IPS-18c (cell line): ENCODE measurements around the gene SLC39A1.

ENCODE experiments used
- H3K4me3 ChIP-seq: 2 replicates; pipeline ENCODE4 v1.7.0; 2013; ENCODE audit warnings: low read depth, mild to moderate bottlenecking, low read length, moderate library complexity; ENCODE audit not compliant: insufficient read depth
- H3K9me3 ChIP-seq: one replicate; pipeline ENCODE4 v1.6.1; 2013; ENCODE audit warnings: mild to moderate bottlenecking, low read length, moderate library complexity; ENCODE audit not compliant: control insufficient read depth, insufficient read depth

Gene SLC39A1

GRCh38 chr1:153941826-153942725 lies 21.3 kb downstream of the SLC39A1 start:
- Histone ChIP-seq H3K4me3 (no peak overlapping the region), H3K9me3 (no peaks in the 10 kb centered on the region)

DNA sequence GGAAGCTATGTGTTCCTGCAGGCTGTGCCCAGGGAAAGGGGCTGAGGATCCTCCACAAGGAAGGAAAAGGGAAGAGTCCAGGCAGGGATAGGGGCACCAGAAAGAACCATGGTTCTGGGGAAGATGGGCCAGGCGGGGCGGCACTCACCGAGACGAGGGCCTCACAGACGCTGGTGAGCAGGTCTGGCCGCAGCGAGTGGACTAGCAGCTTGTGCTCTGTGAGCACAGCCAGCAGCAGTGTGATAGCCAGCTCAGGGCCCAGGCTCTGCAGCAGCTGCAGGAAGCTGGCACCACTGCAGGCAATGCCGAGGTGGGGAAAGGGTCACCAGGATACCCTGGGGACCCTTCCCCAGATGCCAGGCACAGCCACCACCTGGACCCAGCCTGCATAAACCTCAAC lies 22.6 kb downstream of the SLC39A1 start:
- Histone ChIP-seq H3K4me3 (no peak overlapping the region), H3K9me3 (no peaks in the 10 kb centered on the region)

GRCh38 chr1:153939476-153939875 lies 23.9 kb downstream of the SLC39A1 start:
- H3K4me3 ChIP-seq: no peak overlapping the region
- no peaks in the 10 kb centered on the region for H3K9me3 ChIP-seq

DNA sequence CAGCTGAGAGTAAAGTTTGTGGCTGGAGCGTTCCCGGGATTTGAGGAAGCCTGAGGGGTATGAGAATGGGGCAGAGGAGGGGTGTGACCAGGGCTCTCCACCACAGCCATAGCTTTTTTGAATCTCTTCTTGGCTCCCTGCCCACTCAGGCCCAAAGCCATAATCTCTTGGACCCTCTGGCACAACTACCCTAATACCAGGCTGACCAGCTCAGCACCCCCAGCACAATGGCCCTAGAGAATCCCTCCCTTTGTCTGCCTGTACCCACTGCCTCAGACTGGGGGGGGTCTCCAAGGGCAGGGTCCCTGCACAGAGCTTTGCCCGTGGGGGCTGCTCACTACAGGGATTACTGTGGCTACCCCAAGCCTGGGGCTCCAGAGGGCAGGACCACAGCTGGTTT lies 24.3 kb downstream of the SLC39A1 start:
- Histone ChIP-seq H3K9me3 (no peaks in the 10 kb centered on the region), H3K4me3 (no peak overlapping the region)

GRCh38 chr1:153937331-153937730 lies 26.0 kb downstream of the SLC39A1 start:
- no peak overlapping the region for H3K4me3 ChIP-seq
- no peaks in the 10 kb centered on the region for H3K9me3 ChIP-seq

GRCh38 chr1:153936011-153936802 lies 27.1 kb downstream of the SLC39A1 start:
- H3K4me3 ChIP-seq: no peak overlapping the region

DNA sequence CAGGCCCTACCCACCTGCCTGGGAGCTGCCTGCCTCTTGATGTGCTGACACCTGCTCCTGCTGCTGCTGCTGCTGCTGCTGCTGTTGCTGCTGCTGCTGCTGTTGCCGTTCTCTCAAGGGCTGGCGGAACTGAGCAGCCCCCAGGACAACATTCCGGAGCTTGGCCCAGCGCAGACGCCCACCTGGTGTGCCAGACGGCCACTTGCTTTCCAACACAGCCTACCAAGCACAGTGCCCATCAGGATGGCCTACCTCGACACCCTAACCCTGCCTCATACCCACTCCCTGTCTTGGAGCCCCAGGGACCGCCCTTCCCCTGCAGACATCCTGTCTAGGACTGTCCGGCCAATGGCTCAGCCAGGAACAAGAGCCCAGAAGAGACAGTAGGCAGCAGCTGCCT lies 28.6 kb downstream of the SLC39A1 start:
- Histone ChIP-seq H3K9me3 (no peaks in the 10 kb centered on the region), H3K4me3 (no peak overlapping the region)

More at GRCh38 chr1:153936011-153936802, 27.1 kb downstream of the SLC39A1 start:
- H3K9me3 ChIP-seq: no peaks in the 10 kb centered on the region

DNA sequence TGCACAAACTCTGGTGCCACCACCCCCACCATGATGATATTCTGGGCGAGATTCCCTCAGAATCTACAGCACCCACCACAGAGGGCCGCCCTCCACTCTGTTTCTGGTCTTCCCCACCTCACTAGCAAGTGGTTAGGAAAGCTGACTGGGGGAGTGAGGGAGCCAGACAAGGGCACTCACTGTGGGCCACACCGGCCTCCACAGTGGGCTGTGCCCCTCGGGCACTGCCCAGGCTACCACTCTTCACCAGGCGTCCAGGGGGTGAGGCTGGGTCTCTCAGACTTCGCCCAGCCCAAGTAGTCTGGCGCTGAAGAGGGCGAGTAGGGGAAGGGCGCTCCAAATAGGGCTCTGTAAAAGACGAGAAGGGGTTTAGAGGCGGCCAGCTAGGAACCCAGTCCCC lies 29.4 kb downstream of the SLC39A1 start:
- no peak overlapping the region for H3K4me3 ChIP-seq
- no peaks in the 10 kb centered on the region for H3K9me3 ChIP-seq

DNA sequence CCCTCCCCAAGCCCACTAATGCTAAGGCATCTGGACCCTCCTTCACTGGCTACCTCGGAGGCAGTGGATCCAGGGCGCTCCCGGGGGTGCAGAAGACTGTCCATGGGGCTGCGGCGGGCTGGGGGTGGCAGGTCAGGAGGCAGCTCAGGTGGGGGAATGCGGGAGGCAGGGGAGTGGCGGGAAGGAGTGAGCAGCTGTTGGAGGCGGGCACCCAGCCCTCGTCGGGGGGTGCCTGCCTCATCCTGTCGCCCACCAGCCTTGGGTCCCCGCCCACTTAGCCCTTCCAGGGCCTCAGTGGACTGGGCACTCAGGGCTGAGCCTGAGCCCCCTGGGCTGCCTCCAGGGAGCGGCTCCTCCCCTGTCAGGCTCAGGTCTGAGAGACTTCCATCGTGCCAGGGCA lies 29.9 kb downstream of the SLC39A1 start:
- H3K4me3 ChIP-seq: no peak overlapping the region

GRCh38 chr1:153932156-153933131 lies 30.9 kb downstream of the SLC39A1 start:
- Histone ChIP-seq H3K9me3 (no peaks in the 10 kb centered on the region), H3K4me3 (no peak overlapping the region)

More for the DNA sequence above, 29.9 kb downstream of the SLC39A1 start:
- H3K9me3 ChIP-seq: no peaks in the 10 kb centered on the region

DNA sequence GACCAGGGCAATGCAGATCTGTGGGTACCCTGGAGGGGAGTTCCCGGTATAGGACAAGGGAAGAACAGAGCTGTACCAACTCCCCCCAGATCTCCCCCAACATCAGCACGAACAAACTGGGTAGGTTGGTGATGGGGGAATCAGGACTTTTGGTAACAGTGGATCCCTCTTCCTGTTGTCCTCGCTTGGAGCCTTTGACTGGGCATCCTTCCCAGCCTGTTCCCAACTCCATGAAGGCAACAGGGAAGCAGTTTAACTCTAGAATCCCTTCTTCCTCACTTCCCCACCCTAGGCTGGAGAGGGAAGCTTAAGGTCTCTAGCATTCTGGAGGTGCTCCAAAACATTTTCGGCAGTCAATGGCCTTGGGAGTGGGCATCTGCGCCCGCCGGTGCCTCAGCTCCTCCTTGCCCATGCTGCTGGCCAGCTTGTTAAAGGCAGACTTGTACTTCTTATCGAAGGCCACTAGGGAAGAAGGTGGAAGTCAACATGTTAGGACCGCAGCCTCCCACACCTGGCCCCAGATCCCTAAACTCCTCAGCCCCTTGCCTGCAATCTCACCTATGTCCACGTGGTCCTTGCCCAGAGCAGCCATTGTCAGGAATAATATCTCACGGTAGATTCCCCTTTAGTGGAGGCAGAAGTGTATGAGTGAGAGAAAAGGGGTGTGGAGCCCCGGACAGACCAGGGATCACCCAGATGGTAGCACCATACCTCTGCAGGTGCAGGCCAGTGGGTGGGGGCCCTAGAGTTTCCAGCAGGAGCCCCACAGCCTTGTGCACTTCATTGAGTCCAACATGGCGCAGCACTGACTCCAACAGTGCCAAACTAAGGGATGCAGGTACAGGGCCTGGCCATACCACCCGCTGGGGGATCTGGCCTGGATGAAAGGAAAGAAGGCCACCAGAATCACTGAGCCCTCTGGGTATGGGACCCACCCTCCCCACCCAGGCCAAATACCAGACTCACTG lies 33.1 kb downstream of the SLC39A1 start:
- Histone ChIP-seq H3K9me3 (no peaks in the 10 kb centered on the region), H3K4me3 (no peak overlapping the region)

DNA sequence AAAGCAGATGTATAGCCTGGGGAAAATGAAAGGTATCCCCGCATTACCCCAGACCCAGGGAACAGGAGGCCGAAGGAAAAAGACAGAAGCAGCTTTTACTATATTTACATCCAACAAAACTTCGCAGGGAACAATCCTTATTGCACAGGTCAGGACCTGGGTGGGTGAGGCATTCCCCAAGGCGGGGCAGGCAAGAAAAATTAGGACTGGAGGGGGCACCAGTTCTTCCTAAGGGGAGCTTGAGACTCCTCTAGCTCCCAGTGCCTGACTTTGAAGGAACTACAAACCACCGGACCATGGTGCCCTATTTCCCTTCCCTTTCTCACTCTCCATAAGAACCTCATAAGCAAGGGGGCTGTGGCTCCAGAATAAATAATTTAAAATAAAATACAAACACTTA lies 33.9 kb downstream of the SLC39A1 start:
- Histone ChIP-seq H3K4me3 (no peak overlapping the region), H3K9me3 (no peaks in the 10 kb centered on the region)

DNA sequence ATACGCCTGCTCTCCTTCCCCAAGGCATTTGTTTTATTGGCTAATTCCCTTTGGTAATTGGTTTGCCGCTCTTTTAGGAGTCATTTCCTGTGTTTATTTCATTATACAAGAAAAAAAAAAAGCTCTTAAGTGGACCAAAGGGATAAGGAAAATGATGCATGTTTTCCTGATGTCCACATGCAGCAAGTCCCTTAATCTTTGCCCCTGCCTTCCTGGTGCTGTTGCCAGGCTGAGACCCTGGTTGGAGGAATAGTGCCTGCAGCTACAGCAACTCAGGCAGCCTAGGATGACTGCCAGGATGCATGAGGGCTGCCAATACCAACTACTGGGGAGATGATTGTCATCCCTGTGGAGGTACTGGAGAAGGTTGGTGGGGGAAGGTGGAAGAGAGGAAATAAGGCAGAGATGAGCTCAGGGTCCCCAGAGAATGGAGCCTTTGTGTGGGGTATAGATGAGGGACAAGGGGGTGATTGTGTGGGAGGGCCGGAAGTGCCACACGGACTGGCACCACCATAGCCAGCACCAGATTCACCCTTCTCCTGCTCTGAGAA lies 34.5 kb downstream of the SLC39A1 start:
- H3K4me3 ChIP-seq: no peak overlapping the region
- no peaks in the 10 kb centered on the region for H3K9me3 ChIP-seq

- Histone ChIP-seq H3K4me3 (no peak overlapping the region), H3K9me3 (no peaks in the 10 kb centered on the region)
Observed at GRCh38 chr1:153928245-153928644, 35.1 kb downstream of the SLC39A1 start.

DNA sequence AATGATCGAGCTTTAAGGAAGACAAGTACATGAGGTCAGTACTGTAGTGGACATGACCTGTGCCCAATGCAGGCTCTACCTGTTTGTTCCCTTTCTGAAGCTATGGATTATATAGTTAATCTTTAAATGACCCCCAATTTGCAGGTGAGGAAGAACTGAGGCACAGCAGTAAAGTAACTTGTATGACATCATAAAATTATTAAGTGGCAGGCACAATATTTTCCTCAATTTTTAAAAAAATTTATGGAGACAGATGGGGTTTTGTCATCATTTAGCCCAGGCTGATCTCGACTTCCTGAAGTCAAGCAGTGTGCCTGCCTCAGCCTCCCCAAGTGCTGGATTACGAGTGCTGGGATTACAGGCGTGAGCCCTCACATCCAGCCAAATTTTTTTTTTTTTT lies 36.9 kb downstream of the SLC39A1 start:
- no peak overlapping the region for H3K4me3 ChIP-seq
- no peaks in the 10 kb centered on the region for H3K9me3 ChIP-seq
